ENCODE data around the gene SAC3D1. TPM values are rescaled to one million over a fixed set of nuclear protein-coding genes. Genes with fewer than 3 reads are reported as not detected.

The SAC3D1 gene
- total RNA-seq = 25.7 and 27.9 TPM in 2 replicates

GRCh38 chr11:65040847-65041622, at the start of gene SAC3D1:
TSS of gene SAC3D1 (plus strand) at chr11:65041210. CDS start at chr11:65041293, 83 bp downstream.

GRCh38 chr11:64996710-64997380, 44.2 kb upstream of the SAC3D1 start, which contains the start of gene BATF2:
TSS of gene BATF2 (minus strand) at chr11:64996971. CDS start at chr11:64996914, 57 bp downstream.

GRCh38 chr11:65013888-65014725, 26.9 kb upstream of the SAC3D1 start, which contains the start of gene ARL2:
TSS of gene ARL2 (plus strand) at chr11:65014160. CDS start at chr11:65014208, 48 bp downstream.

GRCh38 chr11:65027213-65028067, 13.6 kb upstream of the SAC3D1 start, which contains the start of gene SNX15:
TSS of gene SNX15 (plus strand) at chr11:65027439. CDS start at chr11:65027538, 99 bp downstream.

GRCh38 chr11:65058419-65059054, 17.5 kb downstream of the SAC3D1 start, which contains the start of gene NAALADL1:
TSS of gene NAALADL1 (minus strand) at chr11:65058553. CDS start at chr11:65058521, 32 bp downstream.

GRCh38 chr11:65083834-65084597, 43.0 kb downstream of the SAC3D1 start, which contains the start of the genes CDCA5 and ZFPL1:
TSS of gene CDCA5 (minus strand) at chr11:65084040. CDS start at chr11:65083978, 62 bp downstream.
TSS of gene ZFPL1 (plus strand) at chr11:65084222. CDS start at chr11:65084699, 477 bp downstream.

Other genes with a start within 250 kb of the SAC3D1 start
- gene MAP4K2, start 238.0 kb upstream of the SAC3D1 start, total RNA-seq = 18.5 and 18.7 TPM in 2 replicates
- gene MEN1, start 230.7 kb upstream of the SAC3D1 start, total RNA-seq = 20.8 and 22.2 TPM in 2 replicates
- gene CDC42BPG, start 196.6 kb upstream of the SAC3D1 start, total RNA-seq = under 0.01 and 0.15 TPM in 2 replicates
- gene EHD1, start 162.6 kb upstream of the SAC3D1 start, total RNA-seq = 71.1 and 79.8 TPM in 2 replicates
- gene ATG2A, start 124.0 kb upstream of the SAC3D1 start, total RNA-seq = 18.3 and 20.3 TPM in 2 replicates
- 14.1 and 16.6 TPM in 2 replicates for gene PPP2R5B, start 116.5 kb upstream of the SAC3D1 start, total RNA-seq
- gene GPHA2, start 105.3 kb upstream of the SAC3D1 start, total RNA-seq = not detected in 2 replicates
- gene MAJIN, start 69.1 kb upstream of the SAC3D1 start, total RNA-seq = not detected in 2 replicates
- gene BATF2, start 44.2 kb upstream of the SAC3D1 start, total RNA-seq = 1.2 and 1.3 TPM in 2 replicates
- gene ARL2, start 27.1 kb upstream of the SAC3D1 start, total RNA-seq = 229 and 233 TPM in 2 replicates
- 17.5 and 22.9 TPM in 2 replicates for gene SNX15, start 13.8 kb upstream of the SAC3D1 start, total RNA-seq
- 41.6 and 44.4 TPM in 2 replicates for gene NAALADL1, start 17.3 kb downstream of the SAC3D1 start, total RNA-seq
- 25.9 and 26.2 TPM in 2 replicates for gene CDCA5, start 42.8 kb downstream of the SAC3D1 start, total RNA-seq
- gene ZFPL1, start 43.0 kb downstream of the SAC3D1 start, total RNA-seq = 77.6 and 78.8 TPM in 2 replicates
- 270 and 312 TPM in 2 replicates for gene VPS51, start 55.0 kb downstream of the SAC3D1 start, total RNA-seq
- 42.4 and 52.0 TPM in 2 replicates for gene TM7SF2, start 70.7 kb downstream of the SAC3D1 start, total RNA-seq
- 11.7 and 14.8 TPM in 2 replicates for gene ZNHIT2, start 76.5 kb downstream of the SAC3D1 start, total RNA-seq
- 604 and 715 TPM in 2 replicates for gene FAU, start 80.9 kb downstream of the SAC3D1 start, total RNA-seq
- gene MRPL49, start 81.1 kb downstream of the SAC3D1 start, total RNA-seq = 63.9 and 72.0 TPM in 2 replicates
- gene SYVN1, start 93.3 kb downstream of the SAC3D1 start, total RNA-seq = 21.2 and 29.3 TPM in 2 replicates
- not detected in 2 replicates for gene SPDYC, start 129.0 kb downstream of the SAC3D1 start, total RNA-seq
- 166 and 228 TPM in 2 replicates for gene CAPN1, start 140.7 kb downstream of the SAC3D1 start, total RNA-seq
- 15.3 and 18.0 TPM in 2 replicates for gene POLA2, start 220.8 kb downstream of the SAC3D1 start, total RNA-seq

Measured in bronchus fibroblast of lung (primary cell).